BE2C (cell line): ENCODE data around the gene DPP10.

Experiments used
- DNase-seq: peaks from one replicate; pipeline ENCODE4 v3.0.0-alpha.2; 2020
- H3K27me3 ChIP-seq: fragments of 250-450 bp; sonication (Bioruptor Pico); 2 replicates; pipeline ENCODE4 v1.5.1; 2020; ENCODE audit warnings: mild to moderate bottlenecking
- H3K36me3 ChIP-seq: fragments of 250-450 bp; sonication (Bioruptor Pico); 2 replicates; pipeline ENCODE4 v1.5.1; 2020; ENCODE audit warnings: mild to moderate bottlenecking
- H3K4me1 ChIP-seq: fragments of 250-450 bp; sonication (Bioruptor Pico); 2 replicates; pipeline ENCODE4 v1.5.1; 2020
- H3K4me3 ChIP-seq: 2 replicates; pipeline ENCODE4 v1.5.1; 2011; ENCODE audit warnings: low read depth, low read length
- H3K9me3 ChIP-seq: fragments of 250-450 bp; sonication (Bioruptor Pico); 2 replicates; pipeline ENCODE4 v1.5.1; 2020
- CTCF ChIP-seq: IDR thresholded peaks from 2 replicates; pipeline ENCODE4 v1.5.1; 2012; ENCODE audit warnings: mild to moderate bottlenecking, low read depth, low read length

The DPP10 gene

GRCh38 chr2:114488841-114489530, 46.5 kb downstream of the DPP10 start:
- no peak for TF ChIP-seq CTCF
- H3K4me1 ChIP-seq = no peaks in the 10 kb centered on the region
- no peaks in the 10 kb centered on the region for H3K9me3 ChIP-seq
- H3K27me3 ChIP-seq = no peaks in the 10 kb centered on the region
- DNase-seq = no peak
- no peaks in the 10 kb centered on the region for H3K36me3 ChIP-seq
- H3K4me3 ChIP-seq = no peak overlapping the region

- DNase-seq = no peak
- H3K36me3 ChIP-seq = no peaks in the 10 kb centered on the region
- no peaks in the 10 kb centered on the region for H3K4me1 ChIP-seq
- H3K27me3 ChIP-seq = no peaks in the 10 kb centered on the region
- no peak overlapping the region for H3K4me3 ChIP-seq
- no peak for TF ChIP-seq CTCF
- H3K9me3 ChIP-seq = no peaks in the 10 kb centered on the region
Observed at GRCh38 chr2:114495046-114495445, 52.6 kb downstream of the DPP10 start.

GRCh38 chr2:114496959-114497358, 54.5 kb downstream of the DPP10 start:
- no peaks in the 10 kb centered on the region for H3K4me1 ChIP-seq
- TF ChIP-seq CTCF = no peak
- DNase-seq = no peak
- H3K36me3 ChIP-seq = no peaks in the 10 kb centered on the region
- H3K9me3 ChIP-seq = no peaks in the 10 kb centered on the region
- no peak overlapping the region for H3K4me3 ChIP-seq
- H3K27me3 ChIP-seq = no peaks in the 10 kb centered on the region

- no peak overlapping the region for H3K4me3 ChIP-seq
- no peak for TF ChIP-seq CTCF
- H3K27me3 ChIP-seq = no peaks in the 10 kb centered on the region
- H3K9me3 ChIP-seq = no peaks in the 10 kb centered on the region
- H3K36me3 ChIP-seq = no peaks in the 10 kb centered on the region
- no peaks in the 10 kb centered on the region for H3K4me1 ChIP-seq
- DNase-seq = no peak
Observed at GRCh38 chr2:114499101-114499500, 56.7 kb downstream of the DPP10 start.

- H3K4me1 ChIP-seq = no peaks in the 10 kb centered on the region
- no peak for DNase-seq
- no peaks in the 10 kb centered on the region for H3K9me3 ChIP-seq
- H3K36me3 ChIP-seq = no peaks in the 10 kb centered on the region
- H3K27me3 ChIP-seq = no peaks in the 10 kb centered on the region
- H3K4me3 ChIP-seq = no peak overlapping the region
- no peak for TF ChIP-seq CTCF
Observed at GRCh38 chr2:114507744-114508143, 65.3 kb downstream of the DPP10 start.

GRCh38 chr2:114515882-114516281, 73.4 kb downstream of the DPP10 start:
- Histone ChIP-seq H3K4me3 (no peak overlapping the region), H3K27me3 (no peaks in the 10 kb centered on the region), H3K36me3 (no peaks in the 10 kb centered on the region), H3K9me3 (no peaks in the 10 kb centered on the region), H3K4me1 (no peaks in the 10 kb centered on the region)
- DNase-seq = no peak
- no peak for TF ChIP-seq CTCF
